ENCODE data around the gene DGCR2. TPM values are rescaled to one million over a fixed set of nuclear protein-coding genes. Genes with fewer than 3 reads are reported as not detected.

The DGCR2 gene
- total and polyA plus RNA-seq, 2 of the 8 experiments (the other 6 are each of a cell fraction or from before 2014, with no cell fraction given) = 42.3 to 62.2 TPM

- no peak for TF ChIP-seq CHD7 (IDR thresholded peaks at IDR 0.05; ENCODE audit: insufficient replicate concordance, low read length)
- no peak for TF ChIP-seq ATF3 (IDR thresholded peaks at IDR 0.05; ENCODE audit: insufficient read depth, low read depth, low read length)
- TF ChIP-seq, protein P1, sequence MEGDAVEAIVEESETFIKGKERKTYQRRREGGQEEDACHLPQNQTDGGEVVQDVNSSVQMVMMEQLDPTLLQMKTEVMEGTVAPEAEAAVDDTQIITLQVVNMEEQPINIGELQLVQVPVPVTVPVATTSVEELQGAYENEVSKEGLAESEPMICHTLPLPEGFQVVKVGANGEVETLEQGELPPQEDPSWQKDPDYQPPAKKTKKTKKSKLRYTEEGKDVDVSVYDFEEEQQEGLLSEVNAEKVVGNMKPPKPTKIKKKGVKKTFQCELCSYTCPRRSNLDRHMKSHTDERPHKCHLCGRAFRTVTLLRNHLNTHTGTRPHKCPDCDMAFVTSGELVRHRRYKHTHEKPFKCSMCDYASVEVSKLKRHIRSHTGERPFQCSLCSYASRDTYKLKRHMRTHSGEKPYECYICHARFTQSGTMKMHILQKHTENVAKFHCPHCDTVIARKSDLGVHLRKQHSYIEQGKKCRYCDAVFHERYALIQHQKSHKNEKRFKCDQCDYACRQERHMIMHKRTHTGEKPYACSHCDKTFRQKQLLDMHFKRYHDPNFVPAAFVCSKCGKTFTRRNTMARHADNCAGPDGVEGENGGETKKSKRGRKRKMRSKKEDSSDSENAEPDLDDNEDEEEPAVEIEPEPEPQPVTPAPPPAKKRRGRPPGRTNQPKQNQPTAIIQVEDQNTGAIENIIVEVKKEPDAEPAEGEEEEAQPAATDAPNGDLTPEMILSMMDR (IDR thresholded peaks at IDR 0.05; ENCODE audit: control extremely low read depth in 1 of 3, insufficient read depth in 1 of 3, low read depth in 1 of 3, low read length in 3 of 3) = no peak
- no peak for TF ChIP-seq HDAC6 (IDR thresholded peaks at IDR 0.05; ENCODE audit: low read depth, low read length)
- no peak for TF ChIP-seq SIX5 (IDR thresholded peaks at IDR 0.05; ENCODE audit: low read depth, low read length)
- no peak for TF ChIP-seq GTF2F1 (IDR thresholded peaks at IDR 0.05; ENCODE audit: borderline replicate concordance, low read depth, low read length)
Observed at GRCh38 chr22:19103880-19104821, 18.1 kb downstream of the DGCR2 start (continued).

All from H1 (cell line).